IMR-90 (cell line): Measurements from ENCODE around the gene IYD. TPM values are rescaled to one million over a fixed set of nuclear protein-coding genes. Genes with fewer than 3 reads are reported as not detected.

Source experiments
- ATAC-seq: fragments of 200-7000 bp; cut with Tn5 transposase; 2 replicates; pipeline ENCODE4 v1.9.1; 2020; ENCODE audit warnings: low read depth, mild to moderate bottlenecking, moderate library complexity
- BruUV-seq: library from RNA; stranded (reverse); fragments of 400-500 nt; replicated peaks from 2 replicates; lab custom pipeline; 2021; lab: Mats Ljungman, UMichigan
- CTCF ChIA-PET: fragments of 300-600 bp; formaldehyde crosslinking; extraction: SDS; loops from one replicate; lab custom pipeline; 2021; ENCODE audit warnings: antibody characterized with exemption; lab: Yijun Ruan, JAX
- POLR2A ChIA-PET: fragments of 300-600 bp; sonication (Branson Sonifier 250); formaldehyde crosslinking; loops from one replicate; lab custom pipeline; 2022; ENCODE audit warnings: antibody characterized with exemption; ENCODE audit not compliant: unreplicated experiment; lab: Charles Lee
- DNase-seq: peaks from one replicate; pipeline ENCODE4 v3.0.0; 2013
- H2AFZ ChIP-seq: replicated peaks from 2 replicates; pipeline ENCODE3; 2013; ENCODE audit warnings: low read length, mild to moderate bottlenecking; ENCODE audit not compliant: poor library complexity
- H2AK5ac ChIP-seq: 2 replicates; pipeline ENCODE4 v1.6.1; 2013; ENCODE audit warnings: low read depth, low read length, inconsistent platforms
- H2AK9ac ChIP-seq: replicated peaks from 2 replicates; pipeline ENCODE3; 2013; ENCODE audit warnings: mild to moderate bottlenecking, low read depth, low read length, moderate library complexity; ENCODE audit not compliant: poor library complexity
- H2BK120ac ChIP-seq: 2 replicates; pipeline ENCODE4 v1.6.1; 2013; ENCODE audit warnings: low read depth, low read length, inconsistent platforms
- H2BK15ac ChIP-seq: 3 replicates; pipeline ENCODE4 v1.6.1; 2013; ENCODE audit warnings: low read depth, low read length, inconsistent platforms
- H2BK20ac ChIP-seq: 2 replicates; pipeline ENCODE4 v1.6.1; 2013; ENCODE audit warnings: low read depth, mild to moderate bottlenecking, inconsistent platforms, low read length, moderate library complexity
- H2BK5ac ChIP-seq: 2 replicates; pipeline ENCODE4 v1.6.1; 2013; ENCODE audit warnings: mild to moderate bottlenecking, low read depth, low read length, inconsistent platforms; ENCODE audit not compliant: poor library complexity, severe bottlenecking
- H3K14ac ChIP-seq: replicated peaks from 2 replicates; pipeline ENCODE4 v1.6.1; 2013; ENCODE audit warnings: low read depth, low read length, inconsistent platforms
- H3K18ac ChIP-seq: 2 replicates; pipeline ENCODE4 v1.6.1; 2013; ENCODE audit warnings: low read depth, low read length, control low read depth
- H3K23ac ChIP-seq: 2 replicates; pipeline ENCODE4 v1.6.1; 2013; ENCODE audit warnings: low read depth, low read length, inconsistent platforms
- H3K27ac ChIP-seq: 2 replicates; pipeline ENCODE4 v1.5.1; 2013; ENCODE audit warnings: mild to moderate bottlenecking, control low read depth, low read length; ENCODE audit not compliant: insufficient read depth
- H3K27me3 ChIP-seq: 2 replicates; pipeline ENCODE4 v1.6.1; 2013; ENCODE audit warnings: low read length; ENCODE audit not compliant: control insufficient read depth, insufficient read depth
- H3K36me3 ChIP-seq: 2 replicates; pipeline ENCODE4 v1.6.1; 2013; ENCODE audit warnings: low read length, mixed read lengths; ENCODE audit not compliant: control insufficient read depth, insufficient read depth
- H3K4ac ChIP-seq: 2 replicates; pipeline ENCODE4 v1.6.1; 2013; ENCODE audit warnings: low read depth, low read length, inconsistent platforms
- H3K4me1 ChIP-seq: 2 replicates; pipeline ENCODE4 v1.6.1; 2013; ENCODE audit warnings: low read length, mixed read lengths; ENCODE audit not compliant: control insufficient read depth, insufficient read depth
- H3K4me2 ChIP-seq: 2 replicates; pipeline ENCODE4 v1.6.1; 2013; ENCODE audit warnings: low read depth, mild to moderate bottlenecking, control low read depth, low read length, moderate library complexity
- H3K4me3 ChIP-seq: 2 replicates; pipeline ENCODE4 v1.5.1; 2013; ENCODE audit warnings: low read depth, mild to moderate bottlenecking, control low read depth, low read length, moderate library complexity; ENCODE audit not compliant: insufficient read depth
- H3K56ac ChIP-seq: 2 replicates; pipeline ENCODE4 v1.6.1; 2013; ENCODE audit warnings: low read length, inconsistent platforms; ENCODE audit not compliant: insufficient read depth; ENCODE audit errors: extremely low read depth
- H3K79me1 ChIP-seq, 2 experiments: 2 replicates each; pipeline ENCODE4 v1.6.1; 2013; ENCODE audit warnings: low read length in 2 of 2, inconsistent platforms in 1 of 2, low read depth in 1 of 2
- H3K9ac ChIP-seq: 2 replicates; pipeline ENCODE4 v1.6.1; 2013; ENCODE audit warnings: low read depth, low read length, control low read depth
- H3K9me1 ChIP-seq: 2 replicates; pipeline ENCODE4 v1.6.1; 2013; ENCODE audit warnings: low read length, inconsistent platforms; ENCODE audit not compliant: insufficient read depth
- H3K9me3 ChIP-seq: 2 replicates; pipeline ENCODE4 v1.6.1; 2013; ENCODE audit warnings: low read length; ENCODE audit not compliant: control insufficient read depth, insufficient read depth
- H4K20me1 ChIP-seq: 2 replicates; pipeline ENCODE4 v1.6.1; 2013; ENCODE audit warnings: low read length, inconsistent platforms; ENCODE audit not compliant: insufficient read depth
- H4K5ac ChIP-seq: 2 replicates; pipeline ENCODE4 v1.6.1; 2013; ENCODE audit warnings: mild to moderate bottlenecking, low read depth, low read length, control low read depth
- H4K8ac ChIP-seq, 2 experiments: 2 replicates each; pipeline ENCODE4 v1.6.1; 2013; ENCODE audit warnings: low read depth in 2 of 2, low read length in 2 of 2, control low read depth in 1 of 2, inconsistent platforms in 1 of 2
- H4K91ac ChIP-seq: 2 replicates; pipeline ENCODE4 v1.6.1; 2013; ENCODE audit warnings: low read depth, low read length, inconsistent platforms; ENCODE audit not compliant: insufficient read depth
- BHLHE40 ChIP-seq: fragments of 150-350 bp; IDR thresholded peaks from 2 replicates; pipeline ENCODE4 v1.6.1; 2016; ENCODE audit warnings: mild to moderate bottlenecking, low read depth, low read length
- CHD1 ChIP-seq: IDR thresholded peaks from 2 replicates; pipeline ENCODE4 v1.6.1; 2012; ENCODE audit warnings: low read depth, low read length, improper control_type of control experiment
- MAFK ChIP-seq: IDR thresholded peaks from 2 replicates; pipeline ENCODE4 v1.6.1; 2012; ENCODE audit warnings: low read depth, low read length, improper control_type of control experiment
- MAZ ChIP-seq: IDR thresholded peaks from 2 replicates; pipeline ENCODE4 v1.6.1; 2012; ENCODE audit warnings: low read depth, mild to moderate bottlenecking, low read length, improper control_type of control experiment, moderate library complexity, borderline replicate concordance
- SMC3 ChIP-seq: fragments of 150-350 bp; IDR thresholded peaks from 2 replicates; pipeline ENCODE4 v1.6.1; 2016; ENCODE audit warnings: low read depth, mild to moderate bottlenecking, antibody characterized with exemption, low read length, moderate library complexity
- USF2 ChIP-seq: fragments of 150-350 bp; IDR thresholded peaks from 2 replicates; pipeline ENCODE4 v1.6.1; 2017; ENCODE audit warnings: mild to moderate bottlenecking, antibody characterized with exemption, low read length, low read depth
- WGBS, 2 experiments: methylation state at CpG; one replicate each; pipeline versions ENCODE4 v1.1.5 to v1.1.7; 2013; ENCODE audit warnings: missing lambda C conversion rate in 2 of 2; ENCODE audit not compliant: insufficient read length in 1 of 2; ENCODE audit errors: extremely low coverage in 2 of 2; 5-methylcytosine and 5-hydroxymethylcytosine counted together
- dilution Hi-C: fragments of 300-500 bp; cut with HindIII; formaldehyde crosslinking; loops from one replicate; pipeline ENCODE4 v1.14.3; 2018; ENCODE audit warnings: low sequenced_read_pairs; ENCODE audit not compliant: unreplicated experiment
- in situ Hi-C: fragments of 300-500 bp; cut with MboI; formaldehyde crosslinking; loops from 3 replicates; pipeline ENCODE4 v1.14.3; 2019; ENCODE audit warnings: low sequenced_read_pairs, inconsistent platforms, mixed read lengths
- intact Hi-C: fragments of 100-400 bp; cut with micrococcal nuclease; formaldehyde crosslinking; loops from 2 replicates; pipeline ENCODE4 v1.10.0; 2022
- polyA plus RNA-seq, 3 experiments: library from polyadenylated mRNA; depleted of rRNA; stranded (reverse); fragments of >200 nt; gene quantifications; 2 replicates each; pipeline ENCODE4 v1.2.3, GENCODE V29; 2012; ENCODE audit warnings: low replicate concordance in 1 of 3
- total RNA-seq: library from RNA; depleted of rRNA; stranded (reverse); fragments of >200 nt; gene quantifications from 2 replicates; pipeline ENCODE4 v1.2.3, GENCODE V29; 2012

IYD gene
- total and polyA plus RNA-seq, 2 of the 4 experiments (the other 2 are of a cell fraction): not detected

DNA sequence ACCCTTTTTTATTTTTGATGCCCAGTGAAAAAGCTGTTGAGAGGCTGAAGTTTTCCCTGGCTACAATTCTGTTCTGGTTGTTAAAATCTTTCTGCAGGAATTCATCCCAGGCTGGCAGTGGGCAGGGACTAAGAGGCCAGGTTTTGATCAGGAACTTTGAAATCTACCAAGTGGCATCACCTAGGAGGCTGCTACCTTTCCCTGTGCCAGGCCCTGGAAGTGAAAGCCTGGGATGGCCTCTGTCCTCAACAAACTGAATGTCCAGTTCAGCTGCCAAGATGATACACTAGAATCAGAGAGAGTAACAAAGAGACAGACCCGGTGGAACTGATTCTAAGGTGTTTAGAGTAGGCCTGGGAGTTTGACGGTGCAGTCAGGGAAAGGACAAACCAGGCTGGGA lies 596 bp downstream of the IYD start:
- no peak overlapping the region for H3K27ac ChIP-seq
- H4K20me1 ChIP-seq: no peaks in the 10 kb centered on the region
- intact Hi-C loops (no loop called here), dilution Hi-C loops (no loop called here), in situ Hi-C loops (no loop called here)
- H3K4me1 ChIP-seq: no peaks in the 10 kb centered on the region
- no peak overlapping the region for H2BK120ac ChIP-seq
- H2AFZ ChIP-seq: no peak overlapping the region
- no peak overlapping the region for H2BK20ac ChIP-seq
- no peak overlapping the region for H2BK15ac ChIP-seq
- ATAC-seq (no peak), DNase-seq (no peak)
- H3K4me2 ChIP-seq: no peak overlapping the region
- H2BK5ac ChIP-seq: no peak overlapping the region
- TF ChIP-seq MAFK (no peak), USF2 (no peak), CHD1 (no peak), SMC3 (no peak), MAZ (no peak), BHLHE40 (no peak)
- no peak overlapping the region for H3K14ac ChIP-seq
- no peak overlapping the region for H4K5ac ChIP-seq
- H2AK5ac ChIP-seq: no peak overlapping the region
- H3K9me1 ChIP-seq: no peaks in the 10 kb centered on the region
- H3K79me1 ChIP-seq: no peaks in the 10 kb centered on the region
- H3K36me3 ChIP-seq: no peaks in the 10 kb centered on the region
- H3K56ac ChIP-seq: no peak overlapping the region
- H4K91ac ChIP-seq: no peak overlapping the region
- H3K23ac ChIP-seq: no peak overlapping the region
- H3K4me3 ChIP-seq: no peak overlapping the region
- no TSS peak for BruUV-seq
- POLR2A ChIA-PET: no interaction called here
- no peak overlapping the region for H3K4ac ChIP-seq
- H3K9me3 ChIP-seq: no peaks in the 10 kb centered on the region
- 43% methylated on average over 1 of the region's 2 CpGs; no CpG with 5 or more reads in 1 of the 2 experiments for WGBS, 2 experiments
- H3K9ac ChIP-seq: no peak overlapping the region
- H2AK9ac ChIP-seq: no peak overlapping the region
- H3K27me3 ChIP-seq: peaks cover 1% of the 10 kb centered on the region; the same call in 1 of the 2 replicates
- H3K18ac ChIP-seq: no peak overlapping the region
- CTCF ChIA-PET: no interaction called here
- no peak overlapping the region for H4K8ac ChIP-seq
